Measurements from ENCODE around the gene MROH7. TPM values are rescaled to one million over a fixed set of nuclear protein-coding genes. Genes with fewer than 3 reads are reported as not detected.

Gene MROH7
- total and polyA plus RNA-seq, 2 experiments from 2014 or later = 0.24 to 0.87 TPM

GRCh38 chr1:54643736-54644135 lies 2.1 kb downstream of the MROH7 start:
- no peak overlapping the region for H2AFZ ChIP-seq
- H3K27me3 ChIP-seq = no peaks in the 10 kb centered on the region
- H3K79me2 ChIP-seq = no peaks in the 10 kb centered on the region
- TF ChIP-seq CTCF (IDR thresholded peaks at IDR 0.05; ENCODE audit: poor library complexity) (no peak), EZH2phosphoT487 (IDR thresholded peaks at IDR 0.05; ENCODE audit: low read depth, severe bottlenecking, unreplicated experiment) (no peak), EZH2 (IDR thresholded peaks at IDR 0.05; ENCODE audit: borderline replicate concordance) (no peak)
- no peaks in the 10 kb centered on the region for H3K9me3 ChIP-seq (ENCODE audit: low read depth)
- H4K20me1 ChIP-seq (ENCODE audit: insufficient read depth, poor library complexity, severe bottlenecking) = no peaks in the 10 kb centered on the region
- H3K4me3 ChIP-seq = no peak overlapping the region
- no peaks in the 10 kb centered on the region for H3K9me2 ChIP-seq (replicated peaks; ENCODE audit: insufficient read depth)
- peaks cover 4% of the 10 kb centered on the region for H3K4me1 ChIP-seq (ENCODE audit: insufficient read depth)
- H3K36me3 ChIP-seq (replicated peaks; ENCODE audit: insufficient read depth, low read depth) = no peaks in the 10 kb centered on the region
- H3K4me2 ChIP-seq = no peak overlapping the region
- no peak overlapping the region for H3K27ac ChIP-seq
- DNase-seq (ENCODE audit: low spot score) = no peak

- 87% methylated on average over 7 of the region's 7 CpGs for WGBS (ENCODE audit: low lambda C conversion rate, missing lambda C conversion rate)
- Histone ChIP-seq H3K27ac (no peak overlapping the region), H3K36me3 (replicated peaks; ENCODE audit: insufficient read depth, low read depth) (no peaks in the 10 kb centered on the region), H3K4me3 (no peak overlapping the region), H3K9me3 (ENCODE audit: low read depth) (no peaks in the 10 kb centered on the region), H3K27me3 (no peaks in the 10 kb centered on the region), H3K9me2 (replicated peaks; ENCODE audit: insufficient read depth) (no peaks in the 10 kb centered on the region), H3K79me2 (no peaks in the 10 kb centered on the region), H3K4me1 (ENCODE audit: insufficient read depth) (peaks cover 17% of the 10 kb centered on the region), H4K20me1 (ENCODE audit: insufficient read depth, poor library complexity, severe bottlenecking) (no peaks in the 10 kb centered on the region), H2AFZ (no peak overlapping the region), H3K4me2 (no peak overlapping the region)
- no peak for DNase-seq (ENCODE audit: low spot score)
- TF ChIP-seq CTCF (IDR thresholded peaks at IDR 0.05; ENCODE audit: poor library complexity) (no peak), EZH2 (IDR thresholded peaks at IDR 0.05; ENCODE audit: borderline replicate concordance) (no peak), EZH2phosphoT487 (IDR thresholded peaks at IDR 0.05; ENCODE audit: low read depth, severe bottlenecking, unreplicated experiment) (no peak)
Observed at GRCh38 chr1:54645806-54646676, 4.5 kb downstream of the MROH7 start.

- Histone ChIP-seq H4K20me1 (ENCODE audit: insufficient read depth, poor library complexity, severe bottlenecking) (no peaks in the 10 kb centered on the region), H3K27ac (peak overlapping the region; percentile 41), H3K4me2 (peak overlapping the region; percentile 70), H2AFZ (no peak overlapping the region), H3K79me2 (no peaks in the 10 kb centered on the region), H3K4me3 (no peak overlapping the region), H3K4me1 (ENCODE audit: insufficient read depth) (peaks cover 27% of the 10 kb centered on the region), H3K9me2 (replicated peaks; ENCODE audit: insufficient read depth) (no peaks in the 10 kb centered on the region), H3K27me3 (no peaks in the 10 kb centered on the region), H3K36me3 (replicated peaks; ENCODE audit: insufficient read depth, low read depth) (no peaks in the 10 kb centered on the region), H3K9me3 (ENCODE audit: low read depth) (no peaks in the 10 kb centered on the region)
- peak; percentile 62 for DNase-seq (ENCODE audit: low spot score)
- TF ChIP-seq EZH2 (IDR thresholded peaks at IDR 0.05; ENCODE audit: borderline replicate concordance) (no peak), CTCF (IDR thresholded peaks at IDR 0.05; ENCODE audit: poor library complexity) (no peak), EZH2phosphoT487 (IDR thresholded peaks at IDR 0.05; ENCODE audit: low read depth, severe bottlenecking, unreplicated experiment) (no peak)
- 46% methylated on average over 5 of the region's 5 CpGs for WGBS (ENCODE audit: low lambda C conversion rate, missing lambda C conversion rate)
Observed at GRCh38 chr1:54649130-54649898, 7.7 kb downstream of the MROH7 start.
